ENCODE results near the gene KIAA0232. TPM values are rescaled to one million over a fixed set of nuclear protein-coding genes. Genes with fewer than 3 reads are reported as not detected.
"Not testable (repeated sequence)": the region's sequence is repeated elsewhere in the genome, so short reads cannot be mapped to it uniquely, and the experiment has no call there.

Gene KIAA0232
- total RNA-seq, 2 donors from 2014 or later = 40.7 to 49.4 TPM

GRCh38 chr4:6795821-6796220, 13.3 kb downstream of the KIAA0232 start:
- peak; percentile 89 for ATAC-seq
- peak; percentile 51 to 54 for DNase-seq
- intact Hi-C loops (cut with DNase I, micrococcal nuclease) = no loop called here

- ATAC-seq; intact Hi-C loops (cut with DNase I, micrococcal nuclease): not testable (repeated sequence)
Measured at GRCh38 chr4:6797368-6797767, 14.8 kb downstream of the KIAA0232 start.

GRCh38 chr4:6799091-6799490, 16.6 kb downstream of the KIAA0232 start:
- intact Hi-C loops (cut with DNase I, micrococcal nuclease) = no loop called here
- no peak for DNase-seq
- ATAC-seq = no peak

More at GRCh38 chr4:6797368-6797767, 14.8 kb downstream of the KIAA0232 start:
- DNase-seq = not testable (repeated sequence)

- intact Hi-C loops (cut with DNase I, micrococcal nuclease) = no loop called here
- ATAC-seq (no peak), DNase-seq (no peak)
Measured at GRCh38 chr4:6802025-6802424, 19.5 kb downstream of the KIAA0232 start.

- DNase-seq = no peak
- ATAC-seq = no peak
- intact Hi-C loops (cut with DNase I, micrococcal nuclease) = no loop called here
Measured at GRCh38 chr4:6802626-6803025, 20.1 kb downstream of the KIAA0232 start.

- DNase-seq (no peak), ATAC-seq (no peak)
- intact Hi-C loops (cut with DNase I, micrococcal nuclease) = no loop called here
Measured at GRCh38 chr4:6803246-6803645, 20.7 kb downstream of the KIAA0232 start.

- intact Hi-C loops (cut with DNase I, micrococcal nuclease) = no loop called here
- ATAC-seq = peak; percentile 97
- peak in 1 of 2 donors; percentile 64 for DNase-seq
Measured at GRCh38 chr4:6804082-6804752, 21.7 kb downstream of the KIAA0232 start.

GRCh38 chr4:6806924-6807626, 24.5 kb downstream of the KIAA0232 start:
- ATAC-seq = no peak
- intact Hi-C loops (cut with DNase I, micrococcal nuclease) = no loop called here
- no peak for DNase-seq

- no peak for DNase-seq
- intact Hi-C loops (cut with DNase I, micrococcal nuclease) = no loop called here
- ATAC-seq = no peak
Measured at GRCh38 chr4:6808259-6808658, 25.7 kb downstream of the KIAA0232 start.

- intact Hi-C loops (cut with DNase I, micrococcal nuclease) = no loop called here
- no peak for DNase-seq
- ATAC-seq = no peak
Measured at GRCh38 chr4:6811165-6811564, 28.6 kb downstream of the KIAA0232 start.

- no peak for ATAC-seq
- intact Hi-C loops (cut with DNase I, micrococcal nuclease) = no loop called here
- no peak for DNase-seq
Measured at GRCh38 chr4:6812766-6813165, 30.2 kb downstream of the KIAA0232 start.

GRCh38 chr4:6813725-6814124, 31.2 kb downstream of the KIAA0232 start:
- DNase-seq (no peak), ATAC-seq (no peak)
- intact Hi-C loops (cut with DNase I, micrococcal nuclease) = no loop called here

- intact Hi-C loops (cut with DNase I, micrococcal nuclease) = no loop called here
- ATAC-seq = no peak
- DNase-seq = no peak
Measured at GRCh38 chr4:6815029-6815836, 32.7 kb downstream of the KIAA0232 start.

- DNase-seq (no peak), ATAC-seq (no peak)
Measured at GRCh38 chr4:6819295-6819694, 36.8 kb downstream of the KIAA0232 start.

GRCh38 chr4:6820695-6821094, 38.2 kb downstream of the KIAA0232 start:
- intact Hi-C loops (cut with DNase I, micrococcal nuclease) = no loop called here
- DNase-seq (no peak), ATAC-seq (no peak)

More at GRCh38 chr4:6819295-6819694, 36.8 kb downstream of the KIAA0232 start:
- intact Hi-C loops (cut with DNase I, micrococcal nuclease) = no loop called here

- DNase-seq = no peak
- ATAC-seq = no peak
Measured at GRCh38 chr4:6824071-6824470, 41.5 kb downstream of the KIAA0232 start.

GRCh38 chr4:6824772-6825402, 42.4 kb downstream of the KIAA0232 start:
- no peak for DNase-seq
- intact Hi-C loops (cut with DNase I, micrococcal nuclease) = no loop called here
- no peak for ATAC-seq

More at GRCh38 chr4:6824071-6824470, 41.5 kb downstream of the KIAA0232 start:
- intact Hi-C loops (cut with DNase I, micrococcal nuclease) = no loop called here

GRCh38 chr4:6825403-6825802, 42.9 kb downstream of the KIAA0232 start:
- intact Hi-C loops (cut with DNase I, micrococcal nuclease) = no loop called here
- DNase-seq (no peak), ATAC-seq (no peak)

Data from left colon (tissue), 2 donors.